Measurements from ENCODE around the gene CTNNA2.

The CTNNA2 gene

GRCh38 chr2:79611448-79612016, 98.7 kb downstream of the CTNNA2 start:
- in situ Hi-C loops (cut with MboI; ENCODE audit: low sequenced_read_pairs), result no loop called here

DNA sequence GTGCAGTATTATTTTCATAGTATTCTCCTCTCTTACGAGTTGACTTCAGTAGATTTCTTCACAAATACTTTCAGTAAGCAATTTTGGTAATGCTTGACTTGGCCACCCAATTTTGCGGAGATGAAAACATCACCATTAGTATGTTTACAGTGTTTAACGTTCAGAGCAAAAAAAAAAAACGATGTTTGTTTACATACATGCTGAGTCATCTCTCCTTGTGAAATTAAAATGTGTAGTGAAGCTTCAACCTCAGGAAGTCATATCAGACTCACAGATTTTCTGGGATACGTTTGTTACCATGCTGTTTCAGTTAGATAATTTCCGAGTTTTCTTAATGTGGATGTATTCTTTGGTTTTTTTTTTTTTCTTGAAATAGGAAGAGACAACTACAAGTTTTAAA, 100.1 kb downstream of the CTNNA2 start:
- in situ Hi-C loops (cut with MboI; ENCODE audit: low sequenced_read_pairs), result no loop called here

- in situ Hi-C loops (cut with MboI; ENCODE audit: low sequenced_read_pairs), result no loop called here
Measured at GRCh38 chr2:79619442-79619841, 106.6 kb downstream of the CTNNA2 start.

DNA sequence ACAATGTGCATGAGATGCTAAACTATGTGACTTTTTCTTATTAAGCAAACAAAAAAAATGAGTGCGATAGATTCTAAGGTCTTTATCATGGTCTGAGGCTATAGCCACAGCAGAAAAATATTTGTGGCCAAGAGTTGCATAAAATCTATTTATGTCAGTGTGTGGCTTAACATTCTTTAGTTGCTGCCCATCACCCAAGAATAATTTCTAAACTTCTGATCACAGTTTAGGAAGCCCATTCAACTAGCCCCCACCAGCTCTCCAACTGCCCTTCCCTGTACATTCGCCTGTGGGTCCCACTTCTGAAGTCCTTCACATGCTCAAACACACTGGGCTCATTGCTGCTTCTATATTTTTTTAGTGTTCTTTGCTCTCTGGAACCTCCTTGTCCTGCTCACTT, 107.1 kb downstream of the CTNNA2 start:
- in situ Hi-C loops (cut with MboI; ENCODE audit: low sequenced_read_pairs), result no loop called here

DNA sequence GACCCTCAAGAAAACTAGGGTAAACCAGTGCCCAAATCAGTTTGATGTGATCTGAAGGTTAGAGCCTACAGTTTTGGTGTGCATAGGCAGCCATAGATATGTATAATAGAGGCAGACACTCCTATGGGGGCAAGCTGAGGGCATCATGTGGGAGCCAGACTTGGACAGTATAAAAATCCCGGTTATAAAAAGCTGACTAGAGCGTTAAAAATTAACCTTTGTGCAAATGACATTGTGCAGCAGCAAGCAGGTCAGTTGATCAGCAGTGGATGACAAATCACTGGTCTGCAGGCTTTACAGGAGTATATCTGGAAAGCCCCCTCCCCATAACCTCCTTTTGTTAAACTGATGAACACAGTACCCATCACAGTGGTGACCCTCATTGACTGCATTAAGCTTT, 107.8 kb downstream of the CTNNA2 start:
- in situ Hi-C loops (cut with MboI; ENCODE audit: low sequenced_read_pairs), result no loop called here

DNA sequence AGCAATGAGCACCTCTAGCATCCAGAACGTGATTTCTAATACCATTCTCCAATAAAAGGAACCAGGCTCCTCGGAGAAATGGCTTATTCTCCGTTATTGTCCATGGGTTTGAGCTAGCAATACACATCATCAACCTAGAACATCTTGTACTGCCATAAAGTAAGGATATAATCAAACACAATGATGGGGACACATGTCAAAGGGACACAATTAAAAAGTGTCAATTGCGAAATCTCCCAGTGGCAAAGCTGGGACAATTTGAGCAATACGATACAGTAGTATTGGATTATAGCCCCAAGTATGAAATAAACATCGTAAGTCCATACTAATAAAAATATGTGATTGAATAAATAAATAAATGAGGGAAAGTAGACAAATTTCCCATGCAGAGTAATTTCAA, 108.4 kb downstream of the CTNNA2 start:
- in situ Hi-C loops (cut with MboI; ENCODE audit: low sequenced_read_pairs), result no loop called here

GRCh38 chr2:79621755-79622154, 108.9 kb downstream of the CTNNA2 start:
- in situ Hi-C loops (cut with MboI; ENCODE audit: low sequenced_read_pairs), result no loop called here

DNA sequence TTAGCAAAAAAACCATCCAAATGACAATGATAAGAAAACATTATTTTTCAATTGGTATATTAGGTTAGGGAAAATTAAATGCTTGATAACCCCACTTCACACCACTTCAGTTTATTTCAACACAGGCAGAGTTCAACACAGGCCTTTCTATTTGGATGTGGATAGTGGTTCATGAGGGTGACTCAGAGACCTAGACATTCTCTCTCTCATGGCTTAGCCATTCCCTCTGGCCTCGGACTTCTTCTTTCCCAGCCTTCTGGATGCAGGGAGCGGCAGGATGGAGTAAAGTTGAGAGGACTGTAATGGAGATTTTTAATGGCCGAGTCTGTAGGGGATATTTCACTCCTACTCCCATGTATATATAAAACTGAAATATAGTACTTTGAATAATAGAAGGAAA, 109.7 kb downstream of the CTNNA2 start:
- in situ Hi-C loops (cut with MboI; ENCODE audit: low sequenced_read_pairs), result no loop called here

- in situ Hi-C loops (cut with MboI; ENCODE audit: low sequenced_read_pairs), result no loop called here
Measured at GRCh38 chr2:79627237-79627636, 114.4 kb downstream of the CTNNA2 start.

GRCh38 chr2:79630060-79630459, 117.2 kb downstream of the CTNNA2 start:
- in situ Hi-C loops (cut with MboI; ENCODE audit: low sequenced_read_pairs), result no loop called here

GRCh38 chr2:79630972-79631557, 118.2 kb downstream of the CTNNA2 start:
- in situ Hi-C loops (cut with MboI; ENCODE audit: low sequenced_read_pairs), result no loop called here

DNA sequence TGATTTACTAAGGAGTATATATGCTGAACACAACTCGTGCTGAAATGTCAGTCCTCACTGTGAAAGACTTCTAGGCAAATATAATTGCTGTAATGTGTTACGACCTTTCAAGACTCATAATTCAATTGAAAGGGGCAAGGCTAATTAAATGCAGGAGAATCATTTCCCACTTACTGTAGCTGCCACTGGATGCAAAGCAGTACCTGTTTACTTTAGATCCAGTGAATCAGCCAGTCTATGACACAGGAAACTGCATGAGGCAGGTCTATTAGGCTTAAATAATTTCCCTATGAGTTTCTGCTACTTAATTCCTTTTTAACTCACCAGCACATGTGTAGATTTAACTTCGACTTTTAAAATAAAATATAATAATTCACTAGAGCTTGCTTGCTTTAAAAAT, 125.6 kb downstream of the CTNNA2 start:
- in situ Hi-C loops (cut with MboI; ENCODE audit: low sequenced_read_pairs), result no loop called here

DNA sequence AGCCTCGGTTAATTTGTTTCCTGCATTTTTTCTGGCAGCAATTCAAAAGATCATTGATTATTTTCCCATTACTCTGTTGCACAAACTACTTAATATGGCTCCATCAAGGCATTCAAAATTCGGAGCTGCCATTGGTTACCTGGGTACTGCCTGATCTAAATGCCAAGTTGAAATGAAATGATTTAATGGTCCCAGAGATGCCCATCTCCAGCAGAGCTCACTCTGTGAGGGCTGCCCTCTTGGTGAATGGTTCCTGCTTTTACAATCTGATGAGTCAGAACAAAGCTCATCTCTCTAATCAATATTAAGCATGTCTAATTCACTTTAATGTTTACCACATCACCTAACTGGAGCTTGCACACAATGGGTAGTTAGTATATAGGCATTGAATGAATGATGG, 126.1 kb downstream of the CTNNA2 start:
- in situ Hi-C loops (cut with MboI; ENCODE audit: low sequenced_read_pairs), result no loop called here

DNA sequence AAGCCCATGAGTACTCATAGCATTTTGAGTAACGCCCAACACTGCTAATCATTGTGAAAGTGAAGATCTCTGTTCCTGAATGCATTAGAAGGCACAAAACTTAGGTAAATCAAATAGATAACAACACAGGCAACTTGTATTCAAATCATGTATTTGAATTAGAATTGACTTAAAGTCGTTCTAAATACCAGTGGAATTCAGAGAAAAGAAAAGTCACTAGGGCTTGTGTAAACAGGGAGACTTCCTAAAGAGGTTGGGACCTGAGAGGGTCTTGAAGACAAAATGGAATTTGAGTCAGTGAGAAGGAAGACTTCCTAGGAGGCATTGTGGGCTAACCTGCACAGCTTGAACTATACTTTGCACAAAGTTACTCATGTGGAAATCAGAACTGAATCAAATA, 127.2 kb downstream of the CTNNA2 start:
- in situ Hi-C loops (cut with MboI; ENCODE audit: low sequenced_read_pairs), result no loop called here

DNA sequence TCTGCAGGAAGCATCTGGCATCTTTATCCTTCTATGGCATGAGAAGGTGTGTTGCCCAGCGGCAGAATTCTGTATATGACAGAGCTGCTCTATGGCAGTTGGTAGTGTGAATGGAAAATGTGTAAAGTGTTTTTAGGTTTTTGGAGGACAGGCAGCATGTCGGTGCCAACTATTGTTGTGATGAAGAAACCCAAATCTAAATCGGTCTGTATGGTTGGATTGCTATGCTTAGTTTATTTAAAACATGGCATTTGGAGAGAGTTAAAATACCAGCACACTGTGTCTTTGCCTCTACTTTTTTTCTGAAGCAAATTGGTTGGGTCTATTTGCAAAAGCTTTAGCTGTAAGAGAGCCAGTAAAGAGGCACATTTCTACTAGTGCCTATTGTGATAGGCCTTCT, 136.7 kb downstream of the CTNNA2 start:
- in situ Hi-C loops (cut with MboI; ENCODE audit: low sequenced_read_pairs), result no loop called here

GRCh38 chr2:79660557-79660956, 147.7 kb downstream of the CTNNA2 start:
- in situ Hi-C loops (cut with MboI; ENCODE audit: low sequenced_read_pairs), result no loop called here

GRCh38 chr2:79665091-79665490, 152.2 kb downstream of the CTNNA2 start:
- in situ Hi-C loops (cut with MboI; ENCODE audit: low sequenced_read_pairs), result no loop called here

- in situ Hi-C loops (cut with MboI; ENCODE audit: low sequenced_read_pairs), result no loop called here
Measured at GRCh38 chr2:79666430-79666829, 153.6 kb downstream of the CTNNA2 start.

- in situ Hi-C loops (cut with MboI; ENCODE audit: low sequenced_read_pairs), result no loop called here
Measured at GRCh38 chr2:79669714-79670113, 156.9 kb downstream of the CTNNA2 start.

DNA sequence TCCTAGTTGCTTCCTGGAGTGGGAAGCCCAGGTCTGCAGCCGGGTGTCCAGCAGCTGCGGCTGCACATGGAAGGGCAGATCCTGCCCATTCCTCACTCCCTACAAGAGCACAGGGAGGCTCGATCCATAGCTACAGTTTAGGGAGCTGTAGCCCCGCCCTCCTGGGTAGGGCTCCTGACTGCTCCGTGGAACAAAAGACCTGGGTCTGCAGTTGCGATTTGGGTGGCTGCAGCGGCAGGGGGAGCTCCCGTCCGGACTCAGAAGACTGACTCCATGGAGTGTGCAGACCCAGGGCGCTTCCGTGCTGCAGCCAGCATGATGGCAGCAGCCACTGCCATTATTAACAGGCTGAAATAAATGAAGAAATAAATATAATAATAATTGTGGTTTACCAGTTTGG, 157.3 kb downstream of the CTNNA2 start:
- in situ Hi-C loops (cut with MboI; ENCODE audit: low sequenced_read_pairs), result no loop called here

DNA sequence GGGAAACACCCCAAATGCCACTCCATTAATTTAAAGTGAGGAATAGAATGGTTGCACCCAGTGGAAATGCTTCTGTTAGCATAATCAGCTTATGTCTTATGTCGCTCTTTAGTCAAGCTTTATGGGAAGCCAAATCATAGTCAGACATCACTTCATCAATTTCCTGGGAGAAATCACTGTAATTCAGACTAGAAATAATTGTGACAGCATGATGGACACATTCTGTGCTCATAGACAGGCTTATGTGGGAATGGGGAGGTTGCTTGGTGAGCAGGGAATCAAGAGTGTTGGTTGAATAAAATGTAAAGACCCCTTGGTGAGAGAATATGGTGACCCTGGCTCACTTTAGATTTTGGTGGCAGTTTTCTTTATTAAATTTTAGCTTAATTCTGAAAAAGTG, 174.0 kb downstream of the CTNNA2 start:
- in situ Hi-C loops (cut with MboI; ENCODE audit: low sequenced_read_pairs), result no loop called here

DNA sequence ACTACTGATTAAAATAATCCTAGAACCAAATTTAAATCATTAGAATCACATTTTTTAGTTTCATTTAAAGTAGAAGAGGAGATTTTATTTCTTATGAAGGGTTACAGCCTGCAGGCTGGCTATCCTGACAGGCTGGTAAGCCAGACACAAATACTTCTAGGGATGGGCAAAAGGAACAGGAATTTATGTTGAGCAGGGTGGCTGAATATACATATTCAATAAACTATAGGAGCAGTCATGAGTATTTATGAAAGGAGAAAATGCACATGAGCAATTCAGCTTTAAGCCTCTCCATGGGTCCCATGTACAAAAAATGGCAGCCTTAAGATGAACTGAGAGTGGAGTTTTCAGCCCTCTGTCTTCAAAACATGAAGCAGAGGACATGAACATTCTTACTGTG, 182.4 kb downstream of the CTNNA2 start:
- in situ Hi-C loops (cut with MboI; ENCODE audit: low sequenced_read_pairs), result no loop called here

- in situ Hi-C loops (cut with MboI; ENCODE audit: low sequenced_read_pairs), result no loop called here
Measured at GRCh38 chr2:79697200-79697599, 184.3 kb downstream of the CTNNA2 start.

All from HL-60/S4 treated with phorbol 12-myristate 13-acetate at 8.2 ng/mL for 4 days and 3 days (cell line).